Measurements from ENCODE around the gene TECPR2. TPM values are rescaled to one million over a fixed set of nuclear protein-coding genes. Genes with fewer than 3 reads are reported as not detected.

TECPR2 gene
- total RNA-seq, 1 experiment from 2014 or later = 9.3 TPM

GRCh38 chr14:102491786-102492530 lies 129.2 kb downstream of the TECPR2 start:
- TF ChIP-seq CTCF (IDR thresholded peaks at IDR 0.05; ENCODE audit: insufficient read depth in 1 of 2, low read depth in 1 of 2, low read length in 1 of 2, severe bottlenecking in 1 of 2, unreplicated experiment in 1 of 2) = no peak
- Histone ChIP-seq H3K4me1 (no peaks in the 10 kb centered on the region), H3K9me3 (no peaks in the 10 kb centered on the region), H3K27me3 (replicated peaks; ENCODE audit: control insufficient read depth, insufficient read depth, low read length) (no peaks in the 10 kb centered on the region), H3K4me3 (ENCODE audit: low read depth, low read length) (no peak overlapping the region), H3K36me3 (ENCODE audit: control insufficient read depth, insufficient read depth, low read length) (no peaks in the 10 kb centered on the region)
- no peak for DNase-seq
- ChIA-PET POLR2A (no interaction called here), CTCF (interaction anchor here (0.5 kb wide), 1 partner anchor 108 kb away, joined by 5 read pairs; no protein-coding TSS in a partner anchor)
- Mint-ChIP-seq H3K9me3 (ENCODE audit: unreplicated experiment) (no peaks in the 10 kb centered on the region), H3K36me3 (ENCODE audit: insufficient read depth, unreplicated experiment) (peaks cover 6% of the 10 kb centered on the region), H3K27me3 (ENCODE audit: insufficient read depth, unreplicated experiment) (no peaks in the 10 kb centered on the region), H3K4me3 (ENCODE audit: unreplicated experiment) (no peak overlapping the region), H3K4me1 (ENCODE audit: low read depth, unreplicated experiment) (no peaks in the 10 kb centered on the region), H3K27ac (ENCODE audit: unreplicated experiment) (no peak overlapping the region)
- no TSS peak for BruUV-seq (replicated peaks)
- intact Hi-C loops (cut with micrococcal nuclease; ENCODE audit: unreplicated experiment) = no loop called here

- no peaks in the 10 kb centered on the region for H3K4me1 Mint-ChIP-seq (ENCODE audit: low read depth, unreplicated experiment)
- POLR2A ChIA-PET = no interaction called here
- H3K27me3 Mint-ChIP-seq (ENCODE audit: insufficient read depth, unreplicated experiment) = no peaks in the 10 kb centered on the region
- H3K36me3 Mint-ChIP-seq (ENCODE audit: insufficient read depth, unreplicated experiment) = peaks cover 6% of the 10 kb centered on the region
- DNase-seq = no peak
- no peaks in the 10 kb centered on the region for H3K27me3 ChIP-seq (replicated peaks; ENCODE audit: control insufficient read depth, insufficient read depth, low read length)
- no peaks in the 10 kb centered on the region for H3K9me3 Mint-ChIP-seq (ENCODE audit: unreplicated experiment)
- no peaks in the 10 kb centered on the region for H3K4me1 ChIP-seq
- H3K4me3 Mint-ChIP-seq (ENCODE audit: unreplicated experiment) = no peak overlapping the region
- intact Hi-C loops (cut with micrococcal nuclease; ENCODE audit: unreplicated experiment) = no loop called here
- no TSS peak for BruUV-seq (replicated peaks)
- H3K4me3 ChIP-seq (ENCODE audit: low read depth, low read length) = no peak overlapping the region
- no peak overlapping the region for H3K27ac Mint-ChIP-seq (ENCODE audit: unreplicated experiment)
- no peaks in the 10 kb centered on the region for H3K9me3 ChIP-seq
- CTCF ChIA-PET = interaction anchor here (0.5 kb wide), 1 partner anchor 109 kb away, joined by 5 read pairs; no protein-coding TSS in a partner anchor
- no peak for TF ChIP-seq CTCF (IDR thresholded peaks at IDR 0.05; ENCODE audit: insufficient read depth in 1 of 2, low read depth in 1 of 2, low read length in 1 of 2, severe bottlenecking in 1 of 2, unreplicated experiment in 1 of 2)
- H3K36me3 ChIP-seq (ENCODE audit: control insufficient read depth, insufficient read depth, low read length) = no peaks in the 10 kb centered on the region
Measured at GRCh38 chr14:102492531-102492910, 129.8 kb downstream of the TECPR2 start.

GRCh38 chr14:102493096-102493495 lies 130.4 kb downstream of the TECPR2 start:
- no peak overlapping the region for H3K4me3 ChIP-seq (ENCODE audit: low read depth, low read length)
- Mint-ChIP-seq H3K4me3 (ENCODE audit: unreplicated experiment) (no peak overlapping the region), H3K9me3 (ENCODE audit: unreplicated experiment) (no peaks in the 10 kb centered on the region), H3K4me1 (ENCODE audit: low read depth, unreplicated experiment) (no peaks in the 10 kb centered on the region), H3K27ac (ENCODE audit: unreplicated experiment) (no peak overlapping the region), H3K27me3 (ENCODE audit: insufficient read depth, unreplicated experiment) (no peaks in the 10 kb centered on the region), H3K36me3 (ENCODE audit: insufficient read depth, unreplicated experiment) (peaks cover 6% of the 10 kb centered on the region)
- intact Hi-C loops (cut with micrococcal nuclease; ENCODE audit: unreplicated experiment) = no loop called here
- no TSS peak for BruUV-seq (replicated peaks)
- H3K27me3 ChIP-seq (replicated peaks; ENCODE audit: control insufficient read depth, insufficient read depth, low read length) = no peaks in the 10 kb centered on the region
- no peak for DNase-seq
- TF ChIP-seq CTCF (IDR thresholded peaks at IDR 0.05; ENCODE audit: insufficient read depth in 1 of 2, low read depth in 1 of 2, low read length in 1 of 2, severe bottlenecking in 1 of 2, unreplicated experiment in 1 of 2) = no peak
- no peaks in the 10 kb centered on the region for H3K36me3 ChIP-seq (ENCODE audit: control insufficient read depth, insufficient read depth, low read length)
- H3K4me1 ChIP-seq = 0 out of 2 replicates have a peak, but pooled peaks cover 1% of the 10 kb centered on the region
- CTCF ChIA-PET = interaction anchor here (0.6 kb wide), 1 partner anchor 19 kb away, joined by 5 read pairs; no protein-coding TSS in a partner anchor
- POLR2A ChIA-PET = no interaction called here
- H3K9me3 ChIP-seq = no peaks in the 10 kb centered on the region

Measured in Caco-2 (cell line).